ENCODE measurements around the gene SRSF12. TPM values are rescaled to one million over a fixed set of nuclear protein-coding genes. Genes with fewer than 3 reads are reported as not detected.

SRSF12 gene
- total and polyA plus RNA-seq, 9 of the 15 experiments (the other 6 are each of a cell fraction or from before 2014, with no cell fraction given): not detected

GRCh38 chr6:89121934-89122333 is 4.1 kb upstream of the SRSF12 start (continued):
- TF ChIP-seq, protein P1, sequence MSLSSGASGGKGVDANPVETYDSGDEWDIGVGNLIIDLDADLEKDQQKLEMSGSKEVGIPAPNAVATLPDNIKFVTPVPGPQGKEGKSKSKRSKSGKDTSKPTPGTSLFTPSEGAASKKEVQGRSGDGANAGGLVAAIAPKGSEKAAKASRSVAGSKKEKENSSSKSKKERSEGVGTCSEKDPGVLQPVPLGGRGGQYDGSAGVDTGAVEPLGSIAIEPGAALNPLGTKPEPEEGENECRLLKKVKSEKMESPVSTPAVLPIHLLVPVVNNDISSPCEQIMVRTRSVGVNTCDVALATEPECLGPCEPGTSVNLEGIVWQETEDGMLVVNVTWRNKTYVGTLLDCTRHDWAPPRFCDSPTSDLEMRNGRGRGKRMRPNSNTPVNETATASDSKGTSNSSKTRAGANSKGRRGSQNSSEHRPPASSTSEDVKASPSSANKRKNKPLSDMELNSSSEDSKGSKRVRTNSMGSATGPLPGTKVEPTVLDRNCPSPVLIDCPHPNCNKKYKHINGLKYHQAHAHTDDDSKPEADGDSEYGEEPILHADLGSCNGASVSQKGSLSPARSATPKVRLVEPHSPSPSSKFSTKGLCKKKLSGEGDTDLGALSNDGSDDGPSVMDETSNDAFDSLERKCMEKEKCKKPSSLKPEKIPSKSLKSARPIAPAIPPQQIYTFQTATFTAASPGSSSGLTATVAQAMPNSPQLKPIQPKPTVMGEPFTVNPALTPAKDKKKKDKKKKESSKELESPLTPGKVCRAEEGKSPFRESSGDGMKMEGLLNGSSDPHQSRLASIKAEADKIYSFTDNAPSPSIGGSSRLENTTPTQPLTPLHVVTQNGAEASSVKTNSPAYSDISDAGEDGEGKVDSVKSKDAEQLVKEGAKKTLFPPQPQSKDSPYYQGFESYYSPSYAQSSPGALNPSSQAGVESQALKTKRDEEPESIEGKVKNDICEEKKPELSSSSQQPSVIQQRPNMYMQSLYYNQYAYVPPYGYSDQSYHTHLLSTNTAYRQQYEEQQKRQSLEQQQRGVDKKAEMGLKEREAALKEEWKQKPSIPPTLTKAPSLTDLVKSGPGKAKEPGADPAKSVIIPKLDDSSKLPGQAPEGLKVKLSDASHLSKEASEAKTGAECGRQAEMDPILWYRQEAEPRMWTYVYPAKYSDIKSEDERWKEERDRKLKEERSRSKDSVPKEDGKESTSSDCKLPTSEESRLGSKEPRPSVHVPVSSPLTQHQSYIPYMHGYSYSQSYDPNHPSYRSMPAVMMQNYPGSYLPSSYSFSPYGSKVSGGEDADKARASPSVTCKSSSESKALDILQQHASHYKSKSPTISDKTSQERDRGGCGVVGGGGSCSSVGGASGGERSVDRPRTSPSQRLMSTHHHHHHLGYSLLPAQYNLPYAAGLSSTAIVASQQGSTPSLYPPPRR (CRISPR knock-in tag; IDR thresholded peaks at IDR 0.05; ENCODE audit: borderline replicate concordance): no peak
- TF ChIP-seq ESRRA (IDR thresholded peaks at IDR 0.05; ENCODE audit: borderline replicate concordance, low read depth) (no peak), PRPF4 (IDR thresholded peaks at IDR 0.05; ENCODE audit: insufficient read depth, low read depth, low read length, poor library complexity, severe bottlenecking) (no peak), STAT5B (CRISPR knock-in tag; IDR thresholded peaks at IDR 0.05) (no peak), WHSC1 (IDR thresholded peaks at IDR 0.05; ENCODE audit: low read length) (no peak), SRSF3 (IDR thresholded peaks at IDR 0.05; ENCODE audit: insufficient read depth, low read length) (no peak), RFX5 (IDR thresholded peaks at IDR 0.05; ENCODE audit: low read depth, low read length) (no peak), GTF2A2 (tag; IDR thresholded peaks at IDR 0.05) (no peak), PRMT5 (CRISPR knock-in tag; IDR thresholded peaks at IDR 0.05) (no peak), ZNF165 (CRISPR knock-in tag; IDR thresholded peaks at IDR 0.05; ENCODE audit: borderline replicate concordance) (no peak), PHTF2 (CRISPR knock-in tag; IDR thresholded peaks at IDR 0.05) (no peak), C11orf30 (IDR thresholded peaks at IDR 0.05; ENCODE audit: low read depth) (peak; percentile 83), NR1H2 (CRISPR knock-in tag; IDR thresholded peaks at IDR 0.05) (no peak), ZNF707 (CRISPR knock-in tag; conservative IDR thresholded peaks at IDR 0.05) (no peak), ID3 (CRISPR knock-in tag; IDR thresholded peaks at IDR 0.05) (no peak), ID3 (tag; IDR thresholded peaks at IDR 0.05) (no peak)
- TF ChIP-seq, protein P2, sequence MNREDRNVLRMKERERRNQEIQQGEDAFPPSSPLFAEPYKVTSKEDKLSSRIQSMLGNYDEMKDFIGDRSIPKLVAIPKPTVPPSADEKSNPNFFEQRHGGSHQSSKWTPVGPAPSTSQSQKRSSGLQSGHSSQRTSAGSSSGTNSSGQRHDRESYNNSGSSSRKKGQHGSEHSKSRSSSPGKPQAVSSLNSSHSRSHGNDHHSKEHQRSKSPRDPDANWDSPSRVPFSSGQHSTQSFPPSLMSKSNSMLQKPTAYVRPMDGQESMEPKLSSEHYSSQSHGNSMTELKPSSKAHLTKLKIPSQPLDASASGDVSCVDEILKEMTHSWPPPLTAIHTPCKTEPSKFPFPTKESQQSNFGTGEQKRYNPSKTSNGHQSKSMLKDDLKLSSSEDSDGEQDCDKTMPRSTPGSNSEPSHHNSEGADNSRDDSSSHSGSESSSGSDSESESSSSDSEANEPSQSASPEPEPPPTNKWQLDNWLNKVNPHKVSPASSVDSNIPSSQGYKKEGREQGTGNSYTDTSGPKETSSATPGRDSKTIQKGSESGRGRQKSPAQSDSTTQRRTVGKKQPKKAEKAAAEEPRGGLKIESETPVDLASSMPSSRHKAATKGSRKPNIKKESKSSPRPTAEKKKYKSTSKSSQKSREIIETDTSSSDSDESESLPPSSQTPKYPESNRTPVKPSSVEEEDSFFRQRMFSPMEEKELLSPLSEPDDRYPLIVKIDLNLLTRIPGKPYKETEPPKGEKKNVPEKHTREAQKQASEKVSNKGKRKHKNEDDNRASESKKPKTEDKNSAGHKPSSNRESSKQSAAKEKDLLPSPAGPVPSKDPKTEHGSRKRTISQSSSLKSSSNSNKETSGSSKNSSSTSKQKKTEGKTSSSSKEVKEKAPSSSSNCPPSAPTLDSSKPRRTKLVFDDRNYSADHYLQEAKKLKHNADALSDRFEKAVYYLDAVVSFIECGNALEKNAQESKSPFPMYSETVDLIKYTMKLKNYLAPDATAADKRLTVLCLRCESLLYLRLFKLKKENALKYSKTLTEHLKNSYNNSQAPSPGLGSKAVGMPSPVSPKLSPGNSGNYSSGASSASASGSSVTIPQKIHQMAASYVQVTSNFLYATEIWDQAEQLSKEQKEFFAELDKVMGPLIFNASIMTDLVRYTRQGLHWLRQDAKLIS (CRISPR knock-in tag; IDR thresholded peaks at IDR 0.05): no peak
- TF ChIP-seq, protein P3, sequence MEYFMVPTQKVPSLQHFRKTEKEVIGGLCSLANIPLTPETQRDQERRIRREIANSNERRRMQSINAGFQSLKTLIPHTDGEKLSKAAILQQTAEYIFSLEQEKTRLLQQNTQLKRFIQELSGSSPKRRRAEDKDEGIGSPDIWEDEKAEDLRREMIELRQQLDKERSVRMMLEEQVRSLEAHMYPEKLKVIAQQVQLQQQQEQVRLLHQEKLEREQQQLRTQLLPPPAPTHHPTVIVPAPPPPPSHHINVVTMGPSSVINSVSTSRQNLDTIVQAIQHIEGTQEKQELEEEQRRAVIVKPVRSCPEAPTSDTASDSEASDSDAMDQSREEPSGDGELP (CRISPR knock-in tag; IDR thresholded peaks at IDR 0.05; ENCODE audit: borderline replicate concordance): no peak

All from K562 (cell line).